GM04503 (cell line): ENCODE results near the gene ADPRS.

ENCODE experiments used
- DNase-seq: peaks from one replicate; pipeline ENCODE4 v3.0.0-alpha.2; 2012; ENCODE audit warnings: low read depth

ADPRS gene

DNA sequence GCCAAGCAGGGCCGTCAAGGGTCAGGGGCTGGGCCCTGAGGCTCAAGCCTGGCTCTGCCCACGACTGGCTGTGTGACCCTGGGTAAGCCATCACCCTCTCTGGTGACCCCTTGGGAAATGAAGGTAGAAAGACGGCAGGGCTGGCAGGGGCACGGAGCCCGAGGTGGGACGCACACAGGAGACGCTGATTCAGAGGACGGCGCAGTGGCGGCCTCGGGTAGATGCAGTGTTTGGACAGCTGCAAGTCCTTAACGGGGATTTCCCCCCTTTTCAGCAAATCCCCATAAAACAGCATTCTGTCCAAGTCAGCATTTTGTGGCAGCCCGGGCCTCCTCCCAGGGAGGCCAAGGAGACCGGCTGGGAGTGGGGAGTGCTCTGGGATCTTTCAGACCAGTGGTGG, 19.6 kb downstream of the ADPRS start:
- no peak for DNase-seq

DNA sequence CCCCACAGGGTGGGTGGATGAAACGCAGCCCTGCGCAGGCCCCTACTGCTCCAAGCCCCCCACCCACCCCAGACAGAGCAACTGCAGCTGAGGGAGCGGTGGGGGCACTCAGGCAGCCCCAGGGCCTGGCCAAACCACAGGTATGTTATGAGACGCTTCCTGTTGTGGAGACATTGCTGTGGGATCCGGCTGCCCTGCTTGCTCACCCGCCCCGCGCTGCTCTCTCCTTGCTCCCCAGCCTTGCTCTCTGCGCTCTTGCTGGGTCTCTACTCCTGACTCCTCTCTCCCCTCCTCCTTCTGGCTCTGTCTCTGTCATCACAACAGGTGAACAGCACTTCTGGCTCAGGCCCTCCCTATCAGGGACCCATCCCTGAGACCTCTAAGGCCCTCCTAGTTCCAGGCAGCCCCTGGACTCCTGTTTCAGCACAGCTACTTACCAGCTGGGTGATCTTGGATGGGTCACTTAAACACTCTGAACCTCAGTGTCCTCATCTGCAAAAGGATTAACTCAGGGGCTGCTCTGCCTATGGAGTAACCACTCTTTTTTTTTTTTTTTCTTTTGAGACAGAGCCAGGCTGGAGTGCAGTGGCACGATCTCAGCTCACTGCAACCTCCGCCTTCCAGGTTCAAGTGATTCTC, 20.5 kb downstream of the ADPRS start:
- DNase-seq: no peak

DNA sequence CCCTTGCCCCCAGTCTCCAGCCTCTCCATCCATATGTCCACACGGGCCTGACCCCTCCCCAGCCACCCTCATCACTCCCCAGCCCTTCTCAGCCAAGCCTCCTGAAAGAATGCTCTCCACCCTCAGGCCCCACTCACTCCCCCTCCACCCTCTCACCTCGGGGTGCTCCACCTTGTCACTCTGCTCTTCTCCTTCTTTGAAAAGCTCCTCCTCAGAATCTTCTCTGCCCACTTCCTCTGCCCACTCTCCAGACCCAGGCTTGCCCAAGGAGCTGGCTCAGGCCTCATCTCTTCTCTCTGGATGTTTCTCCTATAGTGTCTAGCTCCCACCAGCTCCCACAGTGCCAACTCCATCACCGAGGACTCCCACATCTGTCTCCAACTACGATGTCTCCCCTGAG, 22.5 kb downstream of the ADPRS start:
- DNase-seq: no peak

DNA sequence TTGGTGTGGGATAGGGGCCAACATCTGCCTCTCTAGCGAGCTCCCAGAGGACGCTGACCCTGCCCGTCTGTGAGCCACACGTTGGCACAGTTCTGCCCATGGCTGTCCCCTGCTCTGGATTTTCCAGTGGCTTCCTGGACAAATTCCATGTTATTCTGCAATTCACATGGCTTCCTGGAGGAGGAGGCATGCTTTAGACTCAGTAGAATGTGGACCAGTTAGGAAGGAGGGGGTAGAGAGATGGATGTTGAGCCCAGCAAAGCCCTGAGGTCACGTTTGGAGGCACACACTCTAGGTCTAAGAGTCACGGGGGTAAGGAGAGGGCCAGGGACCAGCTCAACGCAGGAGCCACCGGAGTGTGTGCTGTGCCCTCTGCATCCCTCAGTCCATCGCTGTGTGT, 24.1 kb downstream of the ADPRS start:
- no peak for DNase-seq

DNA sequence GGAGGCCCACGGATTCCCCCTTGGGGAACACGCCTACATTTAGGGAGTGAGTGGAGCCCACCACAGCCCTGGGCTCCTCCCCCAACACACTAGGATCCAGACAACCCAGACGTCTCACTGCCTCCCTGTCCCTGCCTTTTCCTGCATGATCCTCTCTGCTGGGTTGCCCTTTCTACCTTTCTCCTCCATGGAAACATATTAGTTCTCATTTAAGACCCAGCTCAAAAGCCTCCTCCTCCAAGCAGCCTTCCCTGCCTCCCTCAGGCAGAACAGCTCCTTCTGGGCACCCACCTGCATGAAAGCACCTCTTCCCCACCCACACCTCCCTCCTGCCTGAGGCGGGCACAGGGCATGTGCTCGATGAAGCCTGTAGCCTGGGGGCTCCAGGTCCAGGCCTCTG, 25.7 kb downstream of the ADPRS start:
- no peak for DNase-seq

DNA sequence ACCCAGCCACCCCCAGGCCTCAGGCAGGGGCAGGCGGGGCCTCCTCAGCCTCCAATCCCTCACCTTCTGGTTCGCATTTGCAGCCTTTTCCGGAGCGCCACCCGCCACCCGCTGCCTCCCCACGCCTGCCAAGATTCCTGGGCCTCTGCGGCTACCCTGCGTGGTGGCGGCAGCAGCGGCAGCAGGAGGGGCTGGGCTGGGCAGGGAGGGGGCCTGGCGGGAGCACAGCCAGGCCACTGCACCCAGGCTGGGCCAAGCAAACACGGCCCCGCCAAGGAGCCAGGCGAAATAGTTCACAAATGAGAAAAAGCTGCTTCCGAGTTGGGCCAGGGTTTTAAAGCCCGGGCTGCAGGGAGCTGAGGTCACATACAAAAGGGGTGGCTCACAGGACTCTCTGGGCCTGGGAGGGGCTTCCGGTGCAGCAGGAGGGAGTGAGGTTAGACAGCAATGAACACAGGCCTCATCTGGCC, 26.5 kb downstream of the ADPRS start:
- DNase-seq: peak; percentile 79

DNA sequence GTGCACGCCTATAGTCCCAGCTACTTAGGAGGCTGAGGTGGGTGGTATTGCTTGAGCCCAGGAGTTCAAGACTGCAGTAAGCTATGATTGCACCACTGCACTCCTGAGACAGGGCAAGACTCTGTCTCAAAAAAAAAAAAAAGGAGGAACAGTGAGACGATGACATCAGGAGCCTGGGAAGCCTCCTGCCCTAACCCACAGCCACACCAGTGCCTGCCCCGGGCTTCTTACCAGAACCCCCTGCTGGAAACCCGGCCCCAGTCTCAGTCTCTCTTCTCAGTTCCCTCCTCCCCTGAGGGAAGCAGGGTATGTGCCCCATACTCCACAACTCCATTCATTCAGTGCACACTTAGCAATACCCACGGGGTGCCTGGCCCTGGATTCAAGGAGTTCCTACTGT, 27.2 kb downstream of the ADPRS start:
- no peak for DNase-seq

DNA sequence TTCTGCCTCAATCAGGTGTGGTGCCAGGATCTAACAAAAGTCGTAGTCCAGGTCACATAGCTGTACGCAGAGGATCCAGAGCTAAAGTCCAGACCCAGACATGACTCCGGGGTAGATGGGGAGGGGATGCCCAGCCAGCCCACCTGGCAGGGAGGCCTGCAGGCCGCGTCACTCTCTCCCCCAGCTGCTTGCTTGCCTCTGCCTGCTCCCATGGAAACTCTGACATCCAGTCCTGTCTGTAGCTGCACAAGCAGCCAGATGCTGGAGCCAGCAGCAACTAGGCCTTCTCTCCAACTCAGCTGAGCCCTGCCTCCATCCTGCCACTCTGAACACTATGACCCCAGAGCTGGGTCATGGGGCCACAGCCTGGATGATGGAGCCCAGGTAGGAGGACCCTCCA, 28.2 kb downstream of the ADPRS start:
- no peak for DNase-seq

DNA sequence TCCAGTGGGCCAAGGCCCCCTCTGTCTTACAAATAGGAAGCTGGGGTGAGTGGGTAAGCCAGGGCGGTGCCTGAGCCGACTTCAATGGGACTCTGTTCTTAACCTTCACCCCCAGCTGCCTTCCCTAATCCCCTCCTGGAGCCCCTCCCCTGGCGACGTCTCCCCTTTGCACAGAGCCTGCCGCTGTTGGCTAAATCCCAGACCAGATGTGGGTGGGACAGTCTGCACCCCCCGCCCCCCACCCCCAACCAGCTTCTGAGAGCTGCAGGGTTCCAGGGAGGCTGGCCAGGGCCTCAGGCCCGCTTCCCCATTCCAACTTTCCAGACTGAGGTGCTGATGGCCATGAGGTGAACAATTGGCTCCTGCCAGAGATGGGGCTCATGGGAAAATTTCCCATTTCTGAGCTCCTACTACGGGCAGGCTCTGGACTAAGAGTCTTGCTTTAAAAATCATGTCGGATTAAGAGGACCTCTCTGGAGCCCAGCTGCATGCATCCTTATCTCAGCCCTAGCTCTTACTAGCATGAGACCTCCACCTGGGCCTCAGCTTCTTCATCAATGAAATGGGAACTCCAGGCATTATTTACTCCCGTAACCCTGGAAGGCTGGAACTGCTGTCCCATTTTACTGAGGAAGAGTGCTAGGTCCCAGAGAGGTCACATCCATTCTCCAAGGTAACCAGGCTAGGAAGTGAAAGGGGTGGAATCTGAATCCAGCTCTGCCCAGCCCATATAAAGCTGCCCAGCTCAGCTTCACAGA, 29.9 kb downstream of the ADPRS start:
- no peak for DNase-seq

DNA sequence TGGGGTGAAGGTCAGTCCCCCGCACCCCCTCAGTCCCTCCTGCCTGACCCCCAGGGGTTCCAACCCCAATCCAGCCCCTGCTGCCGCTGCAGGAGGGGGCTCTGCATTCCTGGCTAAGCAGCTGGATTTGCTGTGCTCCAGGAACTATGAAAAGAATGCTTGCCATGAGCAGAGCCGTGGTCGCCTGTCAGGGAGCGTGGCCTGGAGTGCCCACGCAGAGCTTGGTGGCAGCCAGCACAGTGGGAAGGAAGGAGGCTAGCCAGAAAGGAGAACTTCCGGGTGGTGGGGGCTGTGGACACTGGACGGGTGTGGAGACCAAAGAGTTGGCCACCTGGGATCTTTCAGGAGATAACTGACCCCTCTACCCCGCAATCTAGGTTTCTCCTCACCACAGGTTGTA, 30.8 kb downstream of the ADPRS start:
- no peak for DNase-seq

DNA sequence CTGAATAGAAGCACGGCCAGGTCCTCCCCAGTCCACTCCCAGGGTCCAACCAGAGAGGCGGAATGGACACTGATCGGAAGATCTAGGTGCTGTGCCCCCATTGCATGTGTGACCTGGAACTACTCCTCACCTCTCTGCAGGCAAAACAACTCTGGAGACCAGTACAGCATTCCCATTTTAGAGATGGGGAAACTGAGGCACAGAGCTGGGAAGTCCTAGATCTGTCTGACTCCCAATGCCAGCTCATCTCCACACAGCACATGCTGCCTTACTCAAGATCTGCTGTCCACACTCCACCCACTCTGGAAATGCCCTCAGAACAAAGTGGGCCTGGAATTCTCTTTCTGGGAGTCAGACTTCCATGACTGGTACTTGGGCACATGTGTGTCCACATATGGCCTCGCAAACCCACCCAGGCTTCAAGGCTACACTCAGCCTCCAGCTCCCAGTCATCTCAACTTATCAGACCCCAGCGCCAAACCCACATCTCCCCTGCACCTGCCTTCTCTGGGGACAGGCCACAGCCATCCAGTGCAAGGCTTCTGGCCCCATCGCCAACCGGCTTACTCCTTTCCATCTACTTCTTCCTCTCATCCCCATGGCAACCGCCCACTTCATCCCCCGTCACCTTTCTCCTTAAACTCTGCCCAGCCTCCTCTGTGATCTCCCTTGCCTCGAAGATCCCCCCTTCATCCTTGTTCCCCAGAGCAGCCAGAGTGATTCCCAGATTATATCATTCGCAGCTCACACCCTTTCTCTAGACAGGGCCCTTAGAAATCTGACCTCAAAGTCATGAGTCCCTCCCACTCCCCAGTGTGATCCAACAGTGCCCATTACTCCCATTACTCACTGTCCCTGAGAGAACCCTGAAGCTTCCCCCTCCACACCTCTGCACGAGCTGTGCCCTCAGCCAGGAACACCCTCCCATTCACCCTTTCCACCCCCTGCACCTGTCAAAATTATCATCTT, 33.7 kb downstream of the ADPRS start:
- DNase-seq: no peak

DNA sequence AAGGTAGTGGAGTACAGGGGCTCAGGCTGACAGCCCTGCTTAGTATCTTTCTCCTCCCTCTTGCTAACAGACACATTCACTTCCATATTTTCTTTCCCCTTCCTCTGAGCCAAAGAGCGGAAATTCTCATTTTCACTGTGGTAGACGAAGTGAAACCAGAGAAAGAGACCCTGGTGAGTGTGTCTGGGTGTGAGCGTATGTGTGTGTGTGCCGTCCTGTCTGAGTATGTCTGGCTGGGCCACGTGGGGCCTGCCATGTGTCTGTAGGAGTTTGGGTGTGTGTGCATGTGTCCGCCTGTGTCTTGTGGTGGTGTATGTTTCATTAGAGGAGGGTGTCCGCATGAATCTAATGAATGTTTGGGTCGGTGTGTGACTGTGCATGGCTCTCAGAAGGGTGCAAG, 34.7 kb downstream of the ADPRS start:
- DNase-seq: no peak

DNA sequence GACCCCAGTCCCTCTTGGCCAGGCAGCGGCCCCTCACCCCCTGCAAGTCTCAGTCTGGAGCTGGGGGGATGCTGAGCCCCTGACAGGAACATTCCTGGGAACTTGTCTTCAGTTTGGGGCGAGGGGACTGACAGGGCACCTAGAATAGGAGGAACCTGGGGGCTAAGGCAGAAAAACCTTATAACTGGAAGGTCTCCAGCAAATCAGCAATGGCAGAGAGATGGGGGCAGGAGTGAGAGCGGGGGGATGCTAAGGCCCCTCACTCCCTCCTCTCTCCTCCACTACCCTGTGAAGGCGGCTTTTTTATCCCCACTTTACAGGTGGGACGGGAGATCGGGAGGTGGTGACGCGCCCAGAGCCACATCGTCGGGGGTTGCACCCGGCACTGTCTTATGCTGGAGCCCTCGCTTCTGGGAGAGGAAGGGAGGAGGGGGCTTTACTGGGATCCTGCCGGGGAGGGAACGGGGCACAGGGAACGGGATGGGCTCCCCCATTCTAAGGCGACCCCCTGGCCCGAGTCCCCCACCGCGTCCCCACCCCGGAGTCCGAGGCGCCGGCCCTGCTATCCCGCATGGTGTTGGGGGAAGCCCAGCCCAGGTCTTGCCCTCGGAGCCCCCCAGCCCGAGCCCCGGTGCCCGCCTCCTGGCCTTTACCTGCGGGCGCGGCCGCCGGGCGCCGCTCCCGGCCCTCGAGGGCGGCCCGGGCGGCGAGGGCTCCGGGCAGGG, 35.9 kb downstream of the ADPRS start:
- no peak for DNase-seq

DNA sequence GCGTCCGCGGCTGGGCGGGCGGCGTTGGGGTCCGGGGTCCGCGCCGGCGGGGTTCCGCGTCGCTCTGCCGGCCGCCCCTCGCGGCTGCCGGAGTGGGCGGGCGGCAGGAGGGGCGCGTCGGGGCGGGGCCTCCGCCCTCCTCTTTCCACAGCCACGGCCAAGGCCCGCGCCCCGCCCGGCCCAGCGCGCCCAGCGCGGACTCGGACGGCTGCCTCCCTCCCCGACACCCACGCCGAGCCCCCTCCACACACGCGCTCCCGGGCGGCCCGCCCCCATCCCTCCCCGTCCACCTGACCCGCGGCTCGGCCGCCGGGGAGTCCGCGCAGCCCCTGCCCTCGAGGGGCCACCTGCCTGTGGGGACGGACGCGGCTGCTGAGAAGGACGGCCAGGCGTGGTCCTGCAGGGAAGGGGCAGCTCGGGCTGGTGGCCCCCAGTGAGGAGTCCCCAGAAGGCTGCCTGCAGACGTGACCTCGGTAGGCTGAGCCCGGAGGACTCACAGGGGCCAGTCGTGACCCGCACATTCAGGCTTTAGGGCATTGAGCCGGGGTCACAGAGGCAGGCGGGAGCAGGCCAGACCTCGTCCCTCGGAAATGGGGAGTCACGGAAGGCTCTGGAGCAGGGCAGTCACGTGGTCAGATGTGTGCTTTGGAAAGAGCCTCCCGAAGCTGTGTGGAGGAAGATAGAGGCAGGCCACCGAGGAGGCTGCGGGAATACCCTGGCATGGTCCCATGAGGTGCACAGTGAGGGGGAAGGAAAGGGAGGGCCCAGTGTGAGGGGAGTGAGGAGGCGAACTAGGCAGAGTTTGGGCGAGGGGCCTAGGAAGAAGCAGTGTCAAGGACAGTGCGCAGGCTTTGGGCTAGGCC, 36.7 kb downstream of the ADPRS start, which contains the start of gene COL8A2:
COL8A2 (minus strand) TSS at position 94 of the 863 bp plus-strand sequence. CDS start 24,980 bp downstream, outside the sequence.
- no peak for DNase-seq

DNA sequence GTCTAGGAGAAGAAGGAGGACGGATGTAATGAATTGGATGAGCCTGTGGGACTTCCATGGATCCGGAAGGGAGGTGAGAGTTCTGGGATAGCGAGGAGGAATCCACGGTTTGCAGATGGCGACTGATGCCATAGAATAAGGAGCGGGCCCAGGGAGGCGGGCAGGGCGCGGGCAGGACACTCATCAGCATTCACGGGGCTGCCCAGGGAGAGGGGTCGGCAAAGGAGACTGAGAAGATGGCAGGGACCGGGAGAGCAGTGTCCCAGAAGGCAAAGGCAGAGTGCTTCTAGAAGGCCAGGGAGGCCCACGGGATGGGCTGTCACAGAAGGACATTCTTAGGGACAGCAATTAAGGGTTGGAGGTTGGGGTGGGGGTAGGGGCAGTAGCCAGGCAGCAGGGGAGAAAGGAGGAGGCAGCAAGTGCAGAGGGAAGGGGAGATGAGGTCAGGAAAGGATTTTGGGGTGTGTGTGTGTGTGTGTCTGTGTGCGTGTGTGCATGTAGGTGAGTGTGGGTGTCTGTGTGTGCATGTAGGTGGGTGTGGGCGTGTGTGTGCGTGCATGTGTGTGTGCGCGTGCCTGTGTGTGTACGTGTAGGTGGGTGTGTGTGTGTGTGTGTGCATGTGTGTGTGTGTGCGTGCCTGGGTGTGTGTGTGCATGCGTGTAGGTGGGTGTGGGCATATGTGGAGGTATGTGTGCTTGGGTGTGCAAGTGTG, 37.5 kb downstream of the ADPRS start:
- no peak for DNase-seq

DNA sequence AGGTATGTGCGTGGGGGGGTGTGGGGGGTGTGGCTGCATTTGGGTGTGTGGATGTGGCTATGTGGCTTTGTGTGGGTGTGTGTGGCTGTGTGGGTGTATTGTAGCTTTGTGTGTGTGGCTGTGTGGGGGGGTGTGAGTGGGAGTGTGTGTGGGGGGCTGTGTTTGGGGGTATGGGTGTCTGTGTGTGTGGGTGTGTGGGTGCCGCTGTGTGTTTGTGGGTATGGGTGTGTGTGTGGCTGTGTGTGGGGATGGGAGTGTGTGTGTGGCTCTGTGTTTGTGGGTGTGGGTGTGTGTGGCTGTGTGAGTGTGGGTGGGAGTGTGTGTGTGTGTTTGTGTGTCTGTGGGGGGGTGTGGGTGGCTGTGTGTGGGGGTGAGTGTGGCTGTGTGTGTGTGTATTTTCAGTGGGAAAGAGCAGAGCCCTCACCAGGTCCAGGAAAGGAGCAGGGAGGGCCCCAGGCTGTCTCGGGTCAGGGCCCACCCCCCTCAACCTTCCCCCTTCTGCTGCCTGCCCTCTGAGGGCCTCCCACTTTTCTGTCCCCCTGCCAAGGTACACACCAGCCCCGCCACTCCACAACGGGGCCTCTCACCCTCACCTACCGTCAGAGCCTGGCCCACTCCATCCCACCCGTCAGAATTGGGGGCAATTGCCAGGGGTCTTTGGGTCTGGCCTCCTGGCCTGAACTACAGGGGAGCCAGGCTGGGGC, 38.3 kb downstream of the ADPRS start:
- DNase-seq: no peak

DNA sequence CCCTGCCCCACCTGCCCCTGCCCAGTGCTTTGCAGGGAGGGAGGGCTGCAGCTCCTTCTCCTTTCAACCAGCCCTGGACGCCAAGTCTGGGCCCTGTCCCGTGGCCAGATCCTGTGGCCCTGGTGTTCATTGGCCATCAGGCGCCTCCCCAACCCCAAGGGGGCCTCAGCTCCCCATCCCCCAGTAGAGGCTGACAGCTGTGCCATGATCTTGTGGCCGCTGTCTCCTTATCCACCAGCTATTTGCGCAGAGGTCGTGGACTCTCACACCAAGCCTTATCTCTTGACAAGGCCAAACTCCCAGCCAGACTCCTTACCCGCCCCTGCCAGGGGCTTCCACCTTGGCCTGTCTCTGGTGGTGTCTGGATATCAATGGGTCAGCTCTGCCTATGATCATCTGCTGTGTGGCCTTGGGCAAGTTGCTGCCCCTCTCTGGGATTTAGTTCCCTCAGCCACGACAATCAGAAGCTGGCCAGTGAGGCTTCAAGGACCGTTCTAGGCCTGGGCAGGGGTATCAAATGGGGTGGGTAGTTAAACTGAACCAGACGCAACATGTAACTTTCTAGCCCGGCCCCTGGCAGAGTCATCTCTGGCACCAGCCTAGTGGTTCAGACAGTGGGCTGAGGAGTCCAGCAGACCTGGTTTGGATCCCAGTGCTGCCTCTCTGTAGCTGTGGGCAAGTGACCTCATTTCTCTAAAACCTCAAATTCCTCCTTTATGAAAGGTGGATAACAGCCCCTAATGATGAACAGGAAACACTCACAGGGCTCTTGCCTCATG, 39.6 kb downstream of the ADPRS start:
- peak; percentile 63 for DNase-seq

DNA sequence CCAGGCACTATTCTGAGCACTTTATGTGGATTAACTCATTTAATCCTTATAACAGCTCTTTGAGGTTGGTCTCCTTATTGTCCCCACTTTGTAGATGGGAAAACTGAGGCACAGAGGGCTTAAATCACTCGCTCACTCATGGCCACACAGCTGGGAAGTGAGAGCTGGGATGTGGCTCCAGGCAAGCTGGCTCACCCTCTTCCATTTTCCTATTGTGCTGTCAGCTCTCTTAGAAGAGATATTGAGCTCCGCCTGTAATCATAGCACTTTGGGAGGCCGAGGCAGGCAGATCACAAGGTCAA, 40.2 kb downstream of the ADPRS start:
- no peak for DNase-seq

DNA sequence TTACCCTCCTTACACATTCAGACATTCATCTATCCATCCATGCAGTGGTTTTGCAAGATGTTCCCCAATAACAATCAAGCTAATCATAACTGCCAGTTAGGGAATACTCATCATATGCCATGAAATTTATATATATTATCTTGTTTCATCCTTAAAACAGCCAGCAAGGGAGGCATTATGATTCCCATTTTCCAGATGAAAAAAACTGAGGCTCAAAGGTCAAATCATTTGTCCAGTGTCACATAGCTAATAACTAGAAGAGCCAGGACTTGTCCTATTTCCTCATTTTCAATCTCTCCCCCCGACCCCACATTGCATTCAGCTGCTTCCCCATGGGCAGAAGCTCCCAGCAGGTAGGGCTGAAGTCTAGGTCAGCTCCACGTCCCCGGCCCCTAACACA, 43.3 kb downstream of the ADPRS start:
- no peak for DNase-seq
